HG02973 (cell line): ENCODE measurements around the gene SLC35D1.
"Not testable (repeated sequence)": the region's sequence is repeated elsewhere in the genome, so short reads cannot be mapped to it uniquely, and the experiment has no call there.

Source experiments
- ATAC-seq: cut with Tn5 transposase; IDR thresholded peaks from one replicate; pipeline ENCODE4 v1.9.1; 2021; ENCODE audit warnings: moderate library complexity; ENCODE audit not compliant: unreplicated experiment

SLC35D1 gene

GRCh38 chr1:67053785-67054772 lies at the start of gene SLC35D1:
Gene SLC35D1, minus strand, starts transcription at chr1:67054148. Its CDS starts 135 bp downstream, at chr1:67054013.
- peak; percentile 75 for ATAC-seq

DNA sequence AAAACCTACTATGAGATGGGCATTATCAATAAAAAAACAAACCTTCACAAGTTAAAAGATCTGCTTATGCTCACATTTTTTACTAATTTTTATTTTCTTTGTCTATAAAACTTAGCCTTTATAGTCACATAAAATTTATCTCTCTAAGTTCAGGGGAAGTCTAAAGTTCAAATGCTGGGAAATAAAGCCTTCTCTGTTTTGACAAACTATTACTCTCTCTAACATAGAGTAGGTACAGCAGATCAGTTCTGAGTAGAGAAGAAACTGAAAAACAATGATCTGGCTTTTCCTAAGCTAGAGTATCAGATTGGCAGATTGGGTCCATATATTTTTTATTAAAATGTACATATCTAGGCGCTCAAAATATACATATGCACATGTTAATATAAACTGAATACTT lies 49.6 kb upstream of the SLC35D1 start:
- ATAC-seq = no peak

- no peak for ATAC-seq
Measured at GRCh38 chr1:67100833-67101232, 46.9 kb upstream of the SLC35D1 start.

- no peak for ATAC-seq
Measured at GRCh38 chr1:67097305-67097704, 43.4 kb upstream of the SLC35D1 start.

GRCh38 chr1:67094191-67094590 lies 40.2 kb upstream of the SLC35D1 start:
- ATAC-seq = no peak

DNA sequence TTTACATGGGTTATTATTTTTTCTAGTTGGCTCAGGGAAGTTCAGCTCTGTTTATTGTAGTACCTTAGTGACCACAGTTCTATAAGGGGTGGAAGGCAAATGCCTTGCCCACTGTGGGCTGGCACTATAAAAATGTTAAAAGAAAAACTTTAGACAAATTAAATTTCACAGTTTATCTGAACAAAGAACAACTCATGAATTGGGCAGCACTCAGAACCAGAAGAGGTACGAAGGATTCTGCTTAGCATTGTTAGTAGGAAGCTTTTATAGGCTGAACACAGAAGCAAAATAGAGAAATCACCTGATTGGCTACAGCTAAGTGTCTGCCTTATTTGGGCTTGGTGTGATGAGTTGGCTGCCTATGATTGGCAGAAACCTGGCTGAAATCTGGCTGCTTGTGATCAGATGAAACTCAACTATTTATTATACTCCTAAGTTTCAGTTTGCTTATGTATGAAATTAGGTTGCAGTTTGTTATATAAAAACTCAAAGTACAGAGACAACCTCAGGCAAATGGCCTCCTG lies 35.8 kb upstream of the SLC35D1 start:
- no peak for ATAC-seq

- ATAC-seq = no peak
Measured at GRCh38 chr1:67088440-67088839, 34.5 kb upstream of the SLC35D1 start.

GRCh38 chr1:67085326-67085725 lies 31.4 kb upstream of the SLC35D1 start:
- ATAC-seq = no peak

DNA sequence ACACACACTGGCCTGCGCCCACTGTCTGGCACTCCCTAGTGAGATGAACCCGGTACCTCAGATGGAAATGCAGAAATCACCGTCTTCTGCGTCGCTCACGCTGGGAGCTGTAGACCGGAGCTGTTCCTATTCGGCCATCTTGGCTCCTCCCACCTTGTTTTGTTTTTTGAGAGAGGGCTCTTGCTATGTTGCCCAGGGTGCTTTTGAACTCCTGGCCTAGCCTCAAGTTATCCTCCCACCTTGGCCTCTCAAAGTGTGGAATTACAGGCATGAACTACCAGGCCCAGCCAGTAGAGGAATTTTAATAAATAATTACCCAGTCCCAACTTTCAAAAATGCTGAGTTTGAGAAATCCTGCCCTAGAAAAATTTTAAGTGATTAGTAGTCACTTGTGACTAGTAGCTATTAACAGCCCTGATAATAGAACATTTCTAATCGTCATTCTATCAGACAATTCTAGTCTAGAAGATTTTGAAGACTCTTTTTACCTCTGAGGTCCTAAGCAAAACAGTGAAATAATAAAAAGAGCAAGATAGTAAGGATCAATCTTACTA lies 30.9 kb upstream of the SLC35D1 start:
- ATAC-seq = no peak

GRCh38 chr1:67078291-67078690 lies 24.3 kb upstream of the SLC35D1 start:
- ATAC-seq = no peak

- ATAC-seq = no peak
Measured at GRCh38 chr1:67077593-67077992, 23.6 kb upstream of the SLC35D1 start.

DNA sequence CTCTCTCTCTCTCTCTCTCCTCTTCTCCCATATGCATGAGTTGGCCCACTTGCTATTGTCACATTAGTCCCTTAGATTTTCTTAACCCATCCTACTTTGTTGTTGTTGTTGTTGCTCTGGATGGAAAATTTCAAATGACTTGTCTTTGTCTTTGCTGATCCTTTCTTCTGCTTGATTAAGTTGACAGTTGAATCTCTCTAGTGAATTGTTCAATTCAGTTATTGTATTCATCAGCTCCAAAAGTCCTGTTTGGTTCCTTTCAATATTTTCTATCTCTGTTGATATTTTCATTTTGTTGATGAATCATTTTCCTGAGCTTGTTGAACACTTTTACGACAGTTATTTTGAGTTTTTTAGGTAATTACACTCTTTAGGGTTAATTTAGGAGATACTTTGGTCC lies 18.8 kb upstream of the SLC35D1 start:
- ATAC-seq = no peak

DNA sequence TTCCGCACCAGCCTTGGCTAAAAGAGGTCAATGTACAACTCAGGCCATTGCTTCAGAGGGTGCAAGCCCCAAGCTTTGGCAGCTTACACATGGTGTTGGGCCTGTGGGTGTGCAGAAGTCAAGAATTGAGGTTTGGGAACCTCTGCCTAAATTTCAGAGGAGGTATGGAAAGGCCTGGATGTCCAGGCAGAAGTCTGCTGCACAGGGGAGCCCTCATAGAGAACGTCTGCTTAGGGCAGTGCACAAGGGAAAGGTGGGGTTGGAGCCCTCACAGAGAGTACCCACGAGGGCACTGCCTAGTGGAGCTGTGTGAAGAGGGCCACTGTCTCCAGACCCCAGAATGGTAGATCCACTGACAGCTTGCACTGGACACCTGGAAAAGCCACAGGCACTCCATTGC lies 13.7 kb upstream of the SLC35D1 start:
- ATAC-seq = not testable (repeated sequence)

- no peak for ATAC-seq
Measured at GRCh38 chr1:67062412-67062811, 8.5 kb upstream of the SLC35D1 start.

DNA sequence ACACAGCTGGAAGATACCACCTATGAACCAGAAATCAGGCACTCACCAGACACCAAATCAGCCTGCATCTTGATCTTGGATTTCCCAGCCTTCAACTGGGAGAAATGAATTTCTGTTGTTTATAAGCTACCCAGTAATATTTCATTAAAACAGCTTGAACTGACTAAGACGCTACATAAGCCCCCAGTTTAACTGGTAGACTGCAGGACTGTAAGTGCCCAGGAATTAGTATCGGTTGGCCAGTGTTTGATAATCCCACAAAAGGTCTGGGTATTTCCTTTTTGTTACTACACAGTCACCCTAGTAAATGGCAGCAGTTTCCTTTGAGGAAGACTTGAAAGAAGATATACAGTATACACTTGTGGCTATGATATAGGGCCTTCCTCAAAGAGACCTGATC lies 7.3 kb upstream of the SLC35D1 start:
- ATAC-seq = no peak

GRCh38 chr1:67060811-67061218 lies 6.9 kb upstream of the SLC35D1 start:
- ATAC-seq = no peak

GRCh38 chr1:67059346-67059745 lies 5.4 kb upstream of the SLC35D1 start:
- no peak for ATAC-seq

DNA sequence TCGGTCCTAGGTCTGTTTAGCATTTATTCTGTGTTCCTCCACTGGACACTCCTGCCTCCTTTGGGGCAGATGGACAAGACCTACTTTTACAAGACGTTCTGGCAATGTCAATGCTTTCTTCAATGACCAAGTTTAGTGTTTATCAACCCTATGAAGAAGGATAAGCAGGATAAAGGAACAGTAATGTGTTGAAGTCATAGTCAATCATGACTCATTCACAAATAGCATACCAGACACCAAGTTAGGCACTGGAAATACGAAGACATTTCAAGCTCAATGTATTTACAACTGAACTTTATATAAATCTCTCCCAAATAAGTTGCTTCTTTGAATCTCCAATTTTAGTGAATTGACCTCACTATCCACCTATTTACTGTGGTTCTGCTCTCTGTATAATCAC lies 4.8 kb upstream of the SLC35D1 start:
- no peak for ATAC-seq

GRCh38 chr1:67058242-67058641 lies 4.3 kb upstream of the SLC35D1 start:
- no peak for ATAC-seq

GRCh38 chr1:67053535-67053784 lies 488 bp downstream of the SLC35D1 start:
- ATAC-seq = peak; percentile 43

DNA sequence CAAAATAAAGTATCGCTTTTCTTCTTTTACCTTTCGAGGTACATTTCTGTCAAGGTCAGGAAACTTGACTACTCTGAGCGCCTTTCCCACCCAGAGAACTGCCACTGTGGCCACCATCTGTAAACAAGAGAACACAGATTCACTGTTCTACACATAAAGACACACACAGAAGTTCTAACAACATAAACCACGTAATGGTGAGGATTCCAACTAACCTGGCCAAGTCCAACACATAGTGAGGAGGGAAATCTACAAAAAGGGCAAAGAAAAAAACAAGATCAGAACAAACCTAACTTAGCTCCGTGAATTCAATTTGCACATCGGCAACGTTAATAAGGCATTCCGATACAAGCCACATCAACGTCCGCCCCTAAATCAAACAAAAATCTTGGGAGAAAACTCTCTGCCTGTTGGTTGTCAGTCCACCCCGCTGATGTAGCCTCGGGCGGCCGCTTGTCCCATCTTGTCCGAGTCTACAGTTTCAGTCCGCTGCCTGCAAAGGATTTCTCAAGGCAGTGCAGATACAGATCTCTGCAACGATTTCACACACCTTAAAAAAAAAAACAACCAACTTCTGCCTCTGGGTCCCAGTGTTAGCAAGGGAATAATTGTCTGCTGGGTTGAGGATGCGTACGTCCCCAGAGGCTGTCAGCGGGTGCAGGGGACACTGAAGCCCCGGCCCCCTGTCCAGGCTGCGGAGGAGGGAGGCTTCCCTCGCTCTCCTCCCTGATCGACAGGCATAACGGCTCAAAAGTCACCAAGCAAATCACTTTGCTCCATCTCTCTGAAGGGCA lies 1.0 kb downstream of the SLC35D1 start:
- peak; percentile 9 for ATAC-seq

GRCh38 chr1:67051196-67051595 lies 2.8 kb downstream of the SLC35D1 start:
- no peak for ATAC-seq
